Peyer's patch (tissue), 4 donors: ENCODE results near the gene TAF1C. TPM values are rescaled to one million over a fixed set of nuclear protein-coding genes. Genes with fewer than 3 reads are reported as not detected.

ENCODE experiments used
- DNase-seq, 3 donors: peaks; one replicate each; pipeline ENCODE4 v3.0.0-alpha.2; 2017 to 2019
- H3K27ac ChIP-seq, 4 donors: fragments of 200-600 bp; sonication (generic); one replicate each; pipeline ENCODE4 v1.5.1; 2016 to 2019
- H3K27me3 ChIP-seq, 2 donors: fragments of 200-600 bp; sonication (generic); one replicate each; pipeline ENCODE4 v1.5.1; 2019
- H3K36me3 ChIP-seq, 3 donors: fragments of 200-600 bp; sonication (generic); one replicate each; pipeline ENCODE4 v1.5.1; 2016 to 2019
- H3K4me1 ChIP-seq, 4 donors: fragments of 200-600 bp; sonication (generic); one replicate each; pipeline ENCODE4 v1.5.1; 2016 to 2019
- H3K4me3 ChIP-seq, 4 donors: fragments of 200-600 bp; sonication (generic); 1 replicate in 3 of 4; 2 replicates in 1 of 4; pipeline ENCODE4 v1.5.1; 2016 to 2019; ENCODE audit warnings: mild to moderate bottlenecking in 1 of 4
- H3K9me3 ChIP-seq, 4 donors: fragments of 200-600 bp; sonication (generic); one replicate each; pipeline ENCODE4 v1.5.1; 2016 to 2019; ENCODE audit warnings: mild to moderate bottlenecking in 1 of 4
- POLR2A ChIP-seq, 2 donors: fragments of 450-650 bp; IDR thresholded peaks; one replicate each; pipeline ENCODE4 v1.5.1; 2017; ENCODE audit warnings: antibody characterized with exemption in 2 of 2, mild to moderate bottlenecking in 2 of 2, moderate library complexity in 2 of 2
- total RNA-seq, 4 donors: library from RNA; depleted of rRNA; stranded (reverse); fragments of >200 nt; gene quantifications; one replicate each; pipeline ENCODE4 v1.1.0, GENCODE V29; 2016
- TF ChIP-seq, protein P1 (sequence below), 6 experiments: fragments of 450-650 bp in 4 of 6; fragments of 200-600 bp in 2 of 6; sonication (generic) in 1 of 6; IDR thresholded peaks; one replicate each; pipeline ENCODE4 v1.5.1; 2017 to 2019; ENCODE audit warnings: antibody characterized with exemption in 6 of 6, mild to moderate bottlenecking in 3 of 6, moderate library complexity in 1 of 6

TAF1C gene, protein sequence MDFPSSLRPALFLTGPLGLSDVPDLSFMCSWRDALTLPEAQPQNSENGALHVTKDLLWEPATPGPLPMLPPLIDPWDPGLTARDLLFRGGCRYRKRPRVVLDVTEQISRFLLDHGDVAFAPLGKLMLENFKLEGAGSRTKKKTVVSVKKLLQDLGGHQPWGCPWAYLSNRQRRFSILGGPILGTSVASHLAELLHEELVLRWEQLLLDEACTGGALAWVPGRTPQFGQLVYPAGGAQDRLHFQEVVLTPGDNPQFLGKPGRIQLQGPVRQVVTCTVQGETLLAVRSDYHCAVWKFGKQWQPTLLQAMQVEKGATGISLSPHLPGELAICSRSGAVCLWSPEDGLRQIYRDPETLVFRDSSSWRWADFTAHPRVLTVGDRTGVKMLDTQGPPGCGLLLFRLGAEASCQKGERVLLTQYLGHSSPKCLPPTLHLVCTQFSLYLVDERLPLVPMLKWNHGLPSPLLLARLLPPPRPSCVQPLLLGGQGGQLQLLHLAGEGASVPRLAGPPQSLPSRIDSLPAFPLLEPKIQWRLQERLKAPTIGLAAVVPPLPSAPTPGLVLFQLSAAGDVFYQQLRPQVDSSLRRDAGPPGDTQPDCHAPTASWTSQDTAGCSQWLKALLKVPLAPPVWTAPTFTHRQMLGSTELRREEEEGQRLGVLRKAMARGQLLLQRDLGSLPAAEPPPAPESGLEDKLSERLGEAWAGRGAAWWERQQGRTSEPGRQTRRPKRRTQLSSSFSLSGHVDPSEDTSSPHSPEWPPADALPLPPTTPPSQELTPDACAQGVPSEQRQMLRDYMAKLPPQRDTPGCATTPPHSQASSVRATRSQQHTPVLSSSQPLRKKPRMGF
- 100 to 1,000 TPM in 2 of 4 donors, 10 to 100 TPM in 2; 61.3 to 169 (median 97.0) TPM for total RNA-seq

DNA sequence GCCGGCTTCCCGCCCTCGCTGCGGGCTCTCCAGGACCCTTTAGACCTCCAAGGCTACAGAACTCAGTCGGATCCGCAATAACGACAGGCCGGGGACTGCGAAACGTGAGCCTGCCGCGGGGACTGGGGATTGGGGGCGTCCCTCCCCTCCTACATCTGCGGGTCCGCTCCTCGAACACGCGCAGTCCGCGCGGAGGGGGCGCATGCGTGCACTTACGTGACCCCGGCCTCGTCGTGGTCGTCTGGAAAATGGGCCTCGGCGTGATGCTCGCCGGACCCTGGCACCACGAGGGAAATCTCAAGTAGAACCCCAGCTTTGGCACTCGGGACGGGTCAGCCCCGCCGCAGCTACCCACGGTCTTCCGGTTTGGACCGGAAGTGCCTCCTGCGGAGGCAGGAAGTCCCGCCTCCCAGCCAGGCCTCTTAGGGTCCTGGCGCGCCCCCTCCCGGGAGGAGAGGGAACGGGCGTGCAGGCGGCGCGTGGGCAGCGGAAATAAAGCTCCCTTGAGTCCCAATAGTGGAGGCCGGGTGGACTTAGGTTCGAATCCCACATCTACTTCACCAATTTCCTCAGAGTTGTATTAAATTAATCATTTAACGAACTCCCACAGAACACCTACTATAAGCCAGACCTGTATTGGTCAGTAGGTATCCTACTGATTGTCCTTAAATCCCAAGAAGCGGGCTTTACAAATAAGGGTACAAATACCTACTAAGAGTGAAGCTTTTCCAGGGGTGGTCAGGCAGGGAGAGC is at the start of gene TAF1C:
TSS of gene TAF1C (minus strand) at position 373 of the 753 bp plus-strand sequence. CDS start 2,069 bp downstream, outside the sequence.
- H3K9me3 ChIP-seq: no peaks in the 10 kb centered on the region
- peak; percentile 23 to 37 for TF ChIP-seq POLR2A (IDR thresholded peaks at IDR 0.05)
- TF ChIP-seq, protein P1, sequence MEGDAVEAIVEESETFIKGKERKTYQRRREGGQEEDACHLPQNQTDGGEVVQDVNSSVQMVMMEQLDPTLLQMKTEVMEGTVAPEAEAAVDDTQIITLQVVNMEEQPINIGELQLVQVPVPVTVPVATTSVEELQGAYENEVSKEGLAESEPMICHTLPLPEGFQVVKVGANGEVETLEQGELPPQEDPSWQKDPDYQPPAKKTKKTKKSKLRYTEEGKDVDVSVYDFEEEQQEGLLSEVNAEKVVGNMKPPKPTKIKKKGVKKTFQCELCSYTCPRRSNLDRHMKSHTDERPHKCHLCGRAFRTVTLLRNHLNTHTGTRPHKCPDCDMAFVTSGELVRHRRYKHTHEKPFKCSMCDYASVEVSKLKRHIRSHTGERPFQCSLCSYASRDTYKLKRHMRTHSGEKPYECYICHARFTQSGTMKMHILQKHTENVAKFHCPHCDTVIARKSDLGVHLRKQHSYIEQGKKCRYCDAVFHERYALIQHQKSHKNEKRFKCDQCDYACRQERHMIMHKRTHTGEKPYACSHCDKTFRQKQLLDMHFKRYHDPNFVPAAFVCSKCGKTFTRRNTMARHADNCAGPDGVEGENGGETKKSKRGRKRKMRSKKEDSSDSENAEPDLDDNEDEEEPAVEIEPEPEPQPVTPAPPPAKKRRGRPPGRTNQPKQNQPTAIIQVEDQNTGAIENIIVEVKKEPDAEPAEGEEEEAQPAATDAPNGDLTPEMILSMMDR (IDR thresholded peaks at IDR 0.05): peak; percentile 88 to 97 (median 95)
- H3K27me3 ChIP-seq: no peaks in the 10 kb centered on the region
- peak within 1 kb of the TSS; percentile 73 to 79 (median 76) for H3K27ac ChIP-seq
- H3K4me1 ChIP-seq: peaks cover 0 to 18% (median 7%) of the 10 kb centered on the region in 4 donors
- peak within 1 kb of the TSS; percentile 82 to 98 (median 92) for H3K4me3 ChIP-seq
- peaks cover 0 to 26% (median 0%) of the 10 kb centered on the region in 3 donors for H3K36me3 ChIP-seq
- DNase-seq: peak; percentile 93 to 97 (median 94)

DNA sequence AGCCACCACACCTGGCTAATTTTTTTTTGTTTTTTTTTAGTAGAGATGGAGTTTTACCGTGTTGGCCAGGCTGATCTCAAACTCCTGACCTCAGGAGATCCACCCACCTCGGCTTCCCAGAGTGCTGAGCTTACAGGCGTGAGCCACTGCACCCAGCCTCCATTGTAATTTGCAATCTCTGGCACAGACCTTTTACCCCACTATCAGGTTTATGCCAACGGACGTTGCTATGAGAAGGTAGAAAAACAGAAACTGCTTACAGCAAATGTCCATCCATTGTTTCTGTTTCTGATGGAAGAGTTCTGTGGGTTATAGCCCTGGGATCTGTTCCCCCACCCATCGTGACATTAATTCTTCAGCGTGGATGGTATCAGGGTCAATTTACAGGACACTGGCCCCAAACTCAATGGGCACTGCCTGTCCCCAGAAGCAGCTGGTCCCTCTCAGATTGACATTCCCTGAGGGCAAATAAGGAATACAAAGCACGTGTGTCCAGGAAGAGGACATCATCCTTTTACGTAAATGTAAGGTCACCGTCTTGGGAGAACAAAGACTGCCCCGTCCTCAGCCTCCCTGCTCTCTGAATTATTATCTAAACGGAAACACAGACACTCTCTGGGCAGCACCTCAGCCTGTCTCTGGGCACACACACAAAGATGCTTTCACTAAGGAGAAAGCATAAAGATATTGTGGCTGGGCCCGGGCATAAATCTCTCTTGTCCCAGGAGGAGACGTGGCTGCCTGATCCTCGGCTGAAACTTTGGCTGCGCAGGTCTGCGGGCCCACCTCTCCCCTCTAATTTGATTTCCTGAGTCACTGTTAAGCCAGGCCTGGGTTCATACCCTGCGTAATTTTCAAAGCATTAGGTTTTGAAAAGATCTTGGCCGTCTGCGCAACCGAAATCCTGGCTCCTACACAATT is 47.7 kb upstream of the TAF1C start:
- Histone ChIP-seq H3K9me3 (no peaks in the 10 kb centered on the region), H3K4me1 (no peaks in the 10 kb centered on the region), H3K27ac (peak overlapping the region in 1 of 4 donors; percentile 60), H3K4me3 (no peak overlapping the region), H3K36me3 (no peaks in the 10 kb centered on the region), H3K27me3 (no peaks in the 10 kb centered on the region)
- no peak for DNase-seq
- TF ChIP-seq, protein P1 (IDR thresholded peaks at IDR 0.05): no peak
- TF ChIP-seq POLR2A (IDR thresholded peaks at IDR 0.05): no peak

DNA sequence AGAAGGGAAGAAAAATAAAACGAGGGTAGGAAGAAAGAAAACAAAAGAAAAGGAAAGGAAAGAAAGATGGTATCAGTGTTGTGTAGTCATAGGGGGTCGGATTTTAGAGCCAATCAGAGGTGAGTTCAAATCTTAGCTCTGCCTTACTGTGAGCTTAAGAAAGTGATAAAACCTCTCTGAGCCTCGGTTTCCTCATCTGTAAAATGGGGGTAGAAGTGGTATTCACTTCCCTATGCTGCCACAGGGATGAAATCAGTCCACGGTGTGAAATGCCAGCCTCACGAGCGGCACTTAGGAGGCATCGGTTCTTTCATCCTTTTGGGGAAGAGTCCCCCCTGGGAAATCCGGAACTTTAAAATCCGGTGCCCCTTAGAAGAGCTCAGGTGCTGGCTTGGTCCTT is 46.9 kb upstream of the TAF1C start:
- Histone ChIP-seq H3K27ac (no peak overlapping the region), H3K4me1 (no peaks in the 10 kb centered on the region), H3K27me3 (no peaks in the 10 kb centered on the region), H3K4me3 (no peak overlapping the region), H3K36me3 (no peaks in the 10 kb centered on the region), H3K9me3 (no peaks in the 10 kb centered on the region)
- no peak for DNase-seq
- TF ChIP-seq POLR2A (IDR thresholded peaks at IDR 0.05): no peak
- TF ChIP-seq, protein P1 (IDR thresholded peaks at IDR 0.05): no peak

DNA sequence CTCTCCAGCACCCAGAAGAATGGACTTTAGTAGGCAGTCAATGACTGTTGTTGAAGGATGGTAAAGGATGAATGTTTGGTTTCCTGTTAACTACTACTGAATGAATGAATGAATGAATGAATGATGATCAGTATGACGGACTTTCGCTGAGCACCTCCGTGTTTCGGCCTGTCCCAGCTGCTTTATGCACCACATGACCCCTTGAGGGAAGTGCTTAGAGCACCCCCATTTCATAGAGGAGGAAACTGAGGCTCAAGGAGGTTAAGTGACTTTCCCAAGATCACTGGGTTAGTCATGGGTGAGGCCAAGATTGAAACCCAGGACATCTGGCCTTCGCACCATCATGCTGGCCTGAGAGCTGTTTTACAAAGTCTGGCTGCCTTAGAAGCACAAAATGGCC is 46.1 kb upstream of the TAF1C start:
- H3K36me3 ChIP-seq: no peaks in the 10 kb centered on the region
- no peaks in the 10 kb centered on the region for H3K27me3 ChIP-seq
- no peaks in the 10 kb centered on the region for H3K9me3 ChIP-seq
- H3K4me1 ChIP-seq: peaks cover 0 to 2% (median 0%) of the 10 kb centered on the region in 4 donors
- no peak overlapping the region for H3K27ac ChIP-seq
- DNase-seq: no peak
- H3K4me3 ChIP-seq: no peak overlapping the region
- TF ChIP-seq, protein P1 (IDR thresholded peaks at IDR 0.05): no peak
- no peak for TF ChIP-seq POLR2A (IDR thresholded peaks at IDR 0.05)
